ENCODE measurements around the gene SLC22A17.

Gene SLC22A17

GRCh38 chr14:23362200-23362599 is 9.5 kb upstream of the SLC22A17 start:
- Mint-ChIP-seq H3K4me3 (no peak overlapping the region), H3K9me3 (no peaks in the 10 kb centered on the region), H3K36me3 (ENCODE audit: low read depth) (no peaks in the 10 kb centered on the region), H3K4me1 (ENCODE audit: low read depth) (no peaks in the 10 kb centered on the region), H3K27ac (no peak overlapping the region), H3K27me3 (peaks cover 38% of the 10 kb centered on the region)
- intact Hi-C loops (cut with micrococcal nuclease): no loop called here

DNA sequence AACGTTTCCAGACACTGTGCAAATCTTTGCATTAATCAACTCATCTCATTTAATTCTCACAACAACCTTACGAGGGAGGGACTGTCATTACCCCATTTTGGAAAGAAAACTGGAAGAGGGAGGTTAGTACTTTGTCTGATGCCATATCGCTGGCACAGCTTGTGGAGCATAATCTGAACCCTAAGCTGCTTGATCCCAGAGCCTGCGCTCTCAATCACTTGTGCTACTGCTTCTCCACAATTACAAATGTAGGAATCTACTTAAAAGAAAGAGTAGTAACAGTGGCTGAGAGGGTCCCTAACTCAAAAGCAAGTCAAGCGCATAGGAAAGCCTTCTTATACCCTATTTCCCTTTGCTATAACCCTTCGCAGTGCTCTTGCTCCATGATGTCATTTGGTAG is 9.1 kb upstream of the SLC22A17 start:
- Mint-ChIP-seq H3K27me3 (peaks cover 35% of the 10 kb centered on the region), H3K4me3 (no peak overlapping the region), H3K27ac (no peak overlapping the region), H3K4me1 (ENCODE audit: low read depth) (no peaks in the 10 kb centered on the region), H3K9me3 (no peaks in the 10 kb centered on the region), H3K36me3 (ENCODE audit: low read depth) (no peaks in the 10 kb centered on the region)
- intact Hi-C loops (cut with micrococcal nuclease): no loop called here

GRCh38 chr14:23361320-23361719 is 8.6 kb upstream of the SLC22A17 start:
- no peaks in the 10 kb centered on the region for H3K36me3 Mint-ChIP-seq (ENCODE audit: low read depth)
- H3K27ac Mint-ChIP-seq: no peak overlapping the region

DNA sequence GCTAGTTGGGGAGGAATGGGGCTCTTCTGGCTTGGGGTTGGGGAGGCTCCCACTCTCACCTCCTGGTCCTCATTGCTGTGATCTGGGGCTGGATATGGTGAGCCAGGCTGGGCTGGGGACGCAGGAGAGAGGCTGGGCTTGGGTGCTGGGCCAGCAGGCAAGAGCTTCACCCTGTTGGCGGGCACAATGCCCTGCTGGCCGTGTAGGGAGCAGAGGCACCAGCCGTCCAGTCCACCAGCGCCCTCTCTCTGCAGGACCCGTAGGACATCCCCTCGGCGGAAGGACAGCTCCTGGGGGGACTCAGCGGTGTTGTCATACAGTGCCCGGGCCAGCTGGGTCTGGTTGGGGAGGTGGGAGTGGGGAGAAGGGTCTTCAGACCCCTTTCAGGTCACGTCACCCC is 7.8 kb upstream of the SLC22A17 start:
- Mint-ChIP-seq H3K27me3 (peaks cover 30% of the 10 kb centered on the region), H3K9me3 (no peaks in the 10 kb centered on the region)
- intact Hi-C loops (cut with micrococcal nuclease): no loop called here

More at GRCh38 chr14:23361320-23361719, 8.6 kb upstream of the SLC22A17 start:
- Mint-ChIP-seq H3K27me3 (peaks cover 32% of the 10 kb centered on the region), H3K4me3 (no peak overlapping the region), H3K9me3 (no peaks in the 10 kb centered on the region), H3K4me1 (ENCODE audit: low read depth) (no peaks in the 10 kb centered on the region)
- intact Hi-C loops (cut with micrococcal nuclease): no loop called here

GRCh38 chr14:23359722-23360447 is 7.2 kb upstream of the SLC22A17 start:
- H3K4me3 Mint-ChIP-seq: no peak overlapping the region
- peaks cover 29% of the 10 kb centered on the region for H3K27me3 Mint-ChIP-seq
- intact Hi-C loops (cut with micrococcal nuclease): no loop called here
- H3K9me3 Mint-ChIP-seq: no peaks in the 10 kb centered on the region
- no peaks in the 10 kb centered on the region for H3K4me1 Mint-ChIP-seq (ENCODE audit: low read depth)
- no peak overlapping the region for H3K27ac Mint-ChIP-seq
- no peaks in the 10 kb centered on the region for H3K36me3 Mint-ChIP-seq (ENCODE audit: low read depth)

More for the DNA sequence above, 7.8 kb upstream of the SLC22A17 start:
- H3K27ac Mint-ChIP-seq: no peak overlapping the region
- H3K36me3 Mint-ChIP-seq (ENCODE audit: low read depth): no peaks in the 10 kb centered on the region
- no peak overlapping the region for H3K4me3 Mint-ChIP-seq
- no peaks in the 10 kb centered on the region for H3K4me1 Mint-ChIP-seq (ENCODE audit: low read depth)

DNA sequence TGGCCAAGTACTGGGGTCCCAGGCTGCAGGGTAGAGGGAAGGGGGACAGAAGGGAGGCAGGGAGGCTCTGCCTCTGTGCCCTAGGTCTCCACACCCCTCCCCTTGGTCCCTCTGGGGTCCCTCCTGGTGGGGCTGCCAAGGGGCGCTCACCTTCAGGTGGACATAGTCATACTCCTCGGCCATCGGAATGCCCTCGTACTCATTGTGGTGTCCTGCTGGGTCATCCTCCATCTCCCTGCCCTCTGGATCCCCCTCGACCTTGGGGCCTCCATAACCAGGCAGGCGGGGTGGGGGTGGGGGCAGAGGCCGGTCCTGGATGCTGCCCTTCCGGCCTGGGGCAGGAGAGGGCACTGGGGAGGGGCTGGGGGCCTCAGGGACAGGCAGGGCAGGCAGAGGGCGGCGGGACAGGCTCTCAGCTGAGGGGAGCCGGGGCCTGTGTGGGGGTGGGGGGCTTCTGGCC is 6.5 kb upstream of the SLC22A17 start:
- Mint-ChIP-seq H3K36me3 (ENCODE audit: low read depth) (no peaks in the 10 kb centered on the region), H3K4me1 (ENCODE audit: low read depth) (no peaks in the 10 kb centered on the region), H3K27me3 (peaks cover 27% of the 10 kb centered on the region), H3K4me3 (no peak overlapping the region), H3K27ac (no peak overlapping the region), H3K9me3 (no peaks in the 10 kb centered on the region)
- intact Hi-C loops (cut with micrococcal nuclease): no loop called here

- no peaks in the 10 kb centered on the region for H3K4me1 Mint-ChIP-seq (ENCODE audit: low read depth)
- H3K27me3 Mint-ChIP-seq: peaks cover 27% of the 10 kb centered on the region
- intact Hi-C loops (cut with micrococcal nuclease): no loop called here
- H3K9me3 Mint-ChIP-seq: no peaks in the 10 kb centered on the region
- no peak overlapping the region for H3K27ac Mint-ChIP-seq
- H3K36me3 Mint-ChIP-seq (ENCODE audit: low read depth): no peaks in the 10 kb centered on the region
- H3K4me3 Mint-ChIP-seq: no peak overlapping the region
These were observed 6.0 kb upstream of the SLC22A17 start for GRCh38 chr14:23358553-23359166.

GRCh38 chr14:23358042-23358441 is 5.4 kb upstream of the SLC22A17 start:
- no peaks in the 10 kb centered on the region for H3K9me3 Mint-ChIP-seq
- H3K4me3 Mint-ChIP-seq: no peak overlapping the region
- no peak overlapping the region for H3K27ac Mint-ChIP-seq
- no peaks in the 10 kb centered on the region for H3K4me1 Mint-ChIP-seq (ENCODE audit: low read depth)
- no peaks in the 10 kb centered on the region for H3K36me3 Mint-ChIP-seq (ENCODE audit: low read depth)
- intact Hi-C loops (cut with micrococcal nuclease): no loop called here
- H3K27me3 Mint-ChIP-seq: peaks cover 28% of the 10 kb centered on the region

- no peaks in the 10 kb centered on the region for H3K9me3 Mint-ChIP-seq
- intact Hi-C loops (cut with micrococcal nuclease): no loop called here
- H3K27me3 Mint-ChIP-seq: peaks cover 31% of the 10 kb centered on the region
These were observed 4.6 kb upstream of the SLC22A17 start for GRCh38 chr14:23357261-23357660.

DNA sequence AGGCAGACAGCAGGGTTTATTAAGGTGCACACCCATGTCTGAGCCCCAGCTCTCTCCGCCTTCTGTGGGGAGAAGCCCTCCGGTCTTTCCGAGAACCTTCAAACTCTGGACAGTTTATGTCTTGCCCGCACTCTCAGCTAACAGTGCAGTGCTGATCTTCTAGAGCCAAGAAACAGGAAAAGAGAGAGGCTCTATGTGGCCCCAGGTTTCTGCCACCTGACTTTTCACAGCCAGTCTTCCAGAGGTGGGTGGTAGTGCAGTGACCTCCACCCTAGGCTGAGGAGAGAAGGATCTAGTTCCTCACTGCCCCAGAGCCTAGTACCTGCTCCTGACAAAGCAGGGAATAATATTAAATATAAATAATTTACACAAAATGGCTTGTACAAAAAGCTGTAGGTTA is 4.0 kb upstream of the SLC22A17 start:
- Mint-ChIP-seq H3K27me3 (peaks cover 35% of the 10 kb centered on the region), H3K27ac (no peak overlapping the region), H3K4me1 (ENCODE audit: low read depth) (no peaks in the 10 kb centered on the region), H3K36me3 (ENCODE audit: low read depth) (no peaks in the 10 kb centered on the region), H3K4me3 (no peak overlapping the region), H3K9me3 (no peaks in the 10 kb centered on the region)
- intact Hi-C loops (cut with micrococcal nuclease): no loop called here

More at GRCh38 chr14:23357261-23357660, 4.6 kb upstream of the SLC22A17 start:
- no peaks in the 10 kb centered on the region for H3K4me1 Mint-ChIP-seq (ENCODE audit: low read depth)
- H3K27ac Mint-ChIP-seq: no peak overlapping the region
- H3K4me3 Mint-ChIP-seq: no peak overlapping the region
- H3K36me3 Mint-ChIP-seq (ENCODE audit: low read depth): no peaks in the 10 kb centered on the region

GRCh38 chr14:23355871-23356435 is 3.3 kb upstream of the SLC22A17 start:
- no peak overlapping the region for H3K27ac Mint-ChIP-seq

DNA sequence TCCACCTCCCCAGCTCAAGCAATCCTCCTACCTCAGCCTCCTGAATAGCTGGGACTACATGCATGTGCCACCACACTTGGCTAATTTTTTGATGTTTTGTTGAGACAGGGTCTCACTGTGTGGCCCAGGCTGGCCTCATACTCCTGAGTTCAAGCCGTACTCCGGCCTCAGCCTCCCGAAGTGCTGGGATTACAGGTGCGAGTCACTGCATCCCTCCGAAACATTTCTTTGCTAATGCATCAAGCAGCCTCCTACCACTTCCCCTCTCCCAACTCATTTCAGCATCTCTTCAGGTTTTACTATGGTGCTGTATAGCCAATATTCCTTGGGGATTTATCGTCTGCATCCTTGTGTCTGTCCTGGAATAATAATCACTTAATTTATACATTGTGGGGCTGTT is 2.3 kb upstream of the SLC22A17 start:
- H3K27me3 Mint-ChIP-seq: peaks cover 52% of the 10 kb centered on the region
- H3K27ac Mint-ChIP-seq: no peak overlapping the region
- H3K4me1 Mint-ChIP-seq (ENCODE audit: low read depth): no peaks in the 10 kb centered on the region
- no peaks in the 10 kb centered on the region for H3K36me3 Mint-ChIP-seq (ENCODE audit: low read depth)
- H3K4me3 Mint-ChIP-seq: no peak overlapping the region
- intact Hi-C loops (cut with micrococcal nuclease): no loop called here
- no peaks in the 10 kb centered on the region for H3K9me3 Mint-ChIP-seq

More at GRCh38 chr14:23355871-23356435, 3.3 kb upstream of the SLC22A17 start:
- Mint-ChIP-seq H3K9me3 (no peaks in the 10 kb centered on the region), H3K36me3 (ENCODE audit: low read depth) (no peaks in the 10 kb centered on the region), H3K27me3 (peaks cover 42% of the 10 kb centered on the region), H3K4me3 (no peak overlapping the region), H3K4me1 (ENCODE audit: low read depth) (no peaks in the 10 kb centered on the region)
- intact Hi-C loops (cut with micrococcal nuclease): no loop called here

DNA sequence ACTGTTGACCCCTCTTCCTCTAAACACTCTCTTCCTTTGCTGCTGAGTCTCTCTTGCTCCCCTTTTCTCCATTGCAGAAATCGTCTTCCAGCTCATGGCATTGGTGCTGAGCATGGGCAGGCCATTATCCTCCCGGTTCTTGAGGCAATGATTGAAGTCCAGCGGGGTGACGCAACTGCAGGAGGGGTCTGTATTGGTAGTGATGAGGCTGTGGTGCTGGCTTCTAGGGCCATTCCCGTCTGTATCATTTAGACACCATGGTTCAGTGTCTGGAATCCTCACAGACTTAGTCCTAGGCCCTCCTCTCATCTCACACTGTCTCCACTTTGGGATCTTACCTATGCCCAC is 720 bp upstream of the SLC22A17 start:
- Mint-ChIP-seq H3K27me3 (peaks cover 58% of the 10 kb centered on the region), H3K9me3 (no peaks in the 10 kb centered on the region), H3K36me3 (ENCODE audit: low read depth) (no peaks in the 10 kb centered on the region), H3K27ac (no peak overlapping the region), H3K4me3 (no peak overlapping the region), H3K4me1 (ENCODE audit: low read depth) (no peaks in the 10 kb centered on the region)
- intact Hi-C loops (cut with micrococcal nuclease): no loop called here

- intact Hi-C loops (cut with micrococcal nuclease): no loop called here
- Mint-ChIP-seq H3K27me3 (peaks cover 58% of the 10 kb centered on the region), H3K27ac (no peak overlapping the region), H3K4me3 (peak overlapping the region; percentile 21), H3K36me3 (ENCODE audit: low read depth) (no peaks in the 10 kb centered on the region), H3K9me3 (no peaks in the 10 kb centered on the region), H3K4me1 (ENCODE audit: low read depth) (no peaks in the 10 kb centered on the region)
These were observed 794 bp downstream of the SLC22A17 start for GRCh38 chr14:23351681-23352505.

Data from dendritic cell treated with granulocyte-macrophage colony-stimulating factor and Interleukin-4, amounts not matched to agents 40 ng/mL and 50 ng/mL, for 4 days (primary cell).